AG10803 (cell line): ENCODE measurements around the gene PLVAP.
A peak's percentile ranks its signal among the peaks of the same experiment; 100 is the strongest.

Source experiments
- DNase-seq: peaks from one replicate; pipeline ENCODE4 v3.0.0; 2010; ENCODE audit warnings: low read depth
- H3K4me3 ChIP-seq: 2 replicates; pipeline ENCODE4 v1.5.1; 2011; ENCODE audit warnings: mild to moderate bottlenecking, low read length, control low read depth
- CTCF ChIP-seq: conservative IDR thresholded peaks from 2 replicates; pipeline ENCODE4 v1.5.1; 2011; ENCODE audit warnings: mild to moderate bottlenecking, low read length, control low read depth, inconsistent platforms

PLVAP gene

GRCh38 chr19:17307876-17308377 is 69.2 kb downstream of the PLVAP start:
- no peak overlapping the region for H3K4me3 ChIP-seq
- no peak for TF ChIP-seq CTCF
- no peak for DNase-seq

- no peak for TF ChIP-seq CTCF
- DNase-seq = no peak
- peak overlapping the region; percentile 81 for H3K4me3 ChIP-seq
These were observed 70.8 kb downstream of the PLVAP start for GRCh38 chr19:17306285-17306714.

- DNase-seq = peak; percentile 99
- TF ChIP-seq CTCF = peak; percentile 67
- peak within 1 kb of the TSS; percentile 81 for H3K4me3 ChIP-seq
These were observed 71.4 kb downstream of the PLVAP start, which contains the start of gene MRPL34 for GRCh38 chr19:17305517-17306284. MRPL34 (plus strand) TSS chr19:17305872; CDS start chr19:17305893, 21 bp downstream.

GRCh38 chr19:17305216-17305516 is 72.0 kb downstream of the PLVAP start:
- DNase-seq = no peak
- H3K4me3 ChIP-seq = peak overlapping the region; percentile 81
- TF ChIP-seq CTCF = no peak

- no peak overlapping the region; the same call in none of the 2 replicates for H3K4me3 ChIP-seq
- DNase-seq = no peak
- no peak for TF ChIP-seq CTCF
These were observed 72.5 kb downstream of the PLVAP start for GRCh38 chr19:17304386-17305215.

GRCh38 chr19:17303940-17304267 is 73.2 kb downstream of the PLVAP start:
- no peak for TF ChIP-seq CTCF
- H3K4me3 ChIP-seq = no peak overlapping the region
- DNase-seq = peak; percentile 40
